HEK293 (cell line): Measurements from ENCODE around the gene CORO7.

Experiments
- BCL11A ChIP-seq: fragments of 450-650 bp; formaldehyde crosslinking; IDR thresholded peaks from 2 replicates; pipeline ENCODE4 v1.5.1; 2016; ENCODE audit warnings: low read depth, missing biosample characterization, missing genetic modification characterization
- KLF7 ChIP-seq: fragments of 450-650 bp; formaldehyde crosslinking; IDR thresholded peaks from 2 replicates; pipeline ENCODE4 v1.5.1; 2016; ENCODE audit warnings: missing biosample characterization, missing genetic modification characterization, borderline replicate concordance
- MZF1 ChIP-seq: fragments of 450-650 bp; formaldehyde crosslinking; IDR thresholded peaks from 2 replicates; pipeline ENCODE4 v1.5.1; 2017; ENCODE audit warnings: missing biosample characterization, missing genetic modification characterization, borderline replicate concordance
- PATZ1 ChIP-seq: fragments of 450-650 bp; formaldehyde crosslinking; IDR thresholded peaks from 2 replicates; pipeline ENCODE4 v1.5.1; 2016; ENCODE audit warnings: missing biosample characterization, missing genetic modification characterization
- PRDM1 ChIP-seq: fragments of 450-650 bp; formaldehyde crosslinking; IDR thresholded peaks from 2 replicates; pipeline ENCODE4; 2016; ENCODE audit warnings: missing biosample characterization, missing genetic modification characterization
- REST ChIP-seq: fragments of 450-650 bp; formaldehyde crosslinking; IDR thresholded peaks from 2 replicates; pipeline ENCODE4 v1.5.1; 2016; ENCODE audit warnings: missing biosample characterization, missing genetic modification characterization
- ZBTB10 ChIP-seq: fragments of 450-650 bp; formaldehyde crosslinking; IDR thresholded peaks from 2 replicates; pipeline ENCODE4 v1.5.1; 2016; ENCODE audit warnings: missing biosample characterization, missing genetic modification characterization
- ZBTB11 ChIP-seq: fragments of 450-650 bp; formaldehyde crosslinking; conservative IDR thresholded peaks from 2 replicates; pipeline ENCODE4 v1.5.1; 2016; ENCODE audit warnings: low read depth, missing biosample characterization, missing genetic modification characterization
- ZBTB48 ChIP-seq: fragments of 450-650 bp; formaldehyde crosslinking; IDR thresholded peaks from 2 replicates; pipeline ENCODE4 v1.5.1; 2016; ENCODE audit warnings: missing biosample characterization, missing genetic modification characterization
- ZFHX2 ChIP-seq: fragments of 450-650 bp; formaldehyde crosslinking; conservative IDR thresholded peaks from 2 replicates; pipeline ENCODE4 v1.5.1; 2016; ENCODE audit warnings: missing biosample characterization, missing genetic modification characterization
- ZFP41 ChIP-seq: fragments of 450-650 bp; formaldehyde crosslinking; IDR thresholded peaks from 2 replicates; pipeline ENCODE4 v1.5.1; 2016; ENCODE audit warnings: missing biosample characterization, missing genetic modification characterization, borderline replicate concordance
- ZNF114 ChIP-seq: fragments of 450-650 bp; formaldehyde crosslinking; IDR thresholded peaks from 2 replicates; pipeline ENCODE4 v1.5.0; 2017; ENCODE audit warnings: missing biosample characterization, missing genetic modification characterization
- ZNF274 ChIP-seq, 2 experiments: fragments of 200-500 bp in 1 of 2; fragments of 450-650 bp in 1 of 2; sonication (Bioruptor generic) in 1 of 2; formaldehyde crosslinking in 1 of 2; IDR thresholded peaks; 2 replicates each; pipeline versions ENCODE4 v1.5.1 to v1.6.1; 2014 to 2016; ENCODE audit warnings: borderline replicate concordance in 1 of 2, inconsistent platforms in 1 of 2, low read length in 1 of 2, missing biosample characterization in 1 of 2, missing genetic modification characterization in 1 of 2
- ZNF292 ChIP-seq: fragments of 450-650 bp; formaldehyde crosslinking; IDR thresholded peaks from 2 replicates; pipeline ENCODE4 v1.5.1; 2016; ENCODE audit warnings: low read depth, missing biosample characterization, missing genetic modification characterization, borderline replicate concordance
- ZNF433 ChIP-seq: fragments of 450-650 bp; formaldehyde crosslinking; IDR thresholded peaks from 2 replicates; pipeline ENCODE4 v1.5.1; 2016; ENCODE audit warnings: missing biosample characterization, missing genetic modification characterization, low read depth
- ZNF530 ChIP-seq: fragments of 450-650 bp; formaldehyde crosslinking; IDR thresholded peaks from 2 replicates; pipeline ENCODE4 v1.5.1; 2016; ENCODE audit warnings: low read depth, missing biosample characterization, missing genetic modification characterization
- ZNF560 ChIP-seq: fragments of 450-650 bp; formaldehyde crosslinking; IDR thresholded peaks from 2 replicates; pipeline ENCODE4 v1.5.1; 2017; ENCODE audit warnings: missing biosample characterization, missing genetic modification characterization, borderline replicate concordance
- ZNF621 ChIP-seq: fragments of 450-650 bp; formaldehyde crosslinking; IDR thresholded peaks from 2 replicates; pipeline ENCODE4 v1.5.1; 2017; ENCODE audit warnings: missing biosample characterization, missing genetic modification characterization
- ZNF654 ChIP-seq: fragments of 450-650 bp; formaldehyde crosslinking; IDR thresholded peaks from 2 replicates; pipeline ENCODE4 v1.5.1; 2016; ENCODE audit warnings: low read depth, missing biosample characterization, missing genetic modification characterization
- ZNF701 ChIP-seq: fragments of 450-650 bp; formaldehyde crosslinking; IDR thresholded peaks from 2 replicates; pipeline ENCODE4 v1.5.1; 2016; ENCODE audit warnings: missing biosample characterization, missing genetic modification characterization
- ZNF830 ChIP-seq: fragments of 450-650 bp; IDR thresholded peaks from 2 replicates; pipeline ENCODE4 v1.5.0; 2018; ENCODE audit warnings: missing biosample characterization, missing genetic modification characterization, low read depth, mild to moderate bottlenecking, moderate library complexity
- TF ChIP-seq, protein P1 (sequence below): fragments of 450-650 bp; formaldehyde crosslinking; IDR thresholded peaks from 2 replicates; pipeline ENCODE4 v1.5.1; 2016; ENCODE audit warnings: missing biosample characterization, missing genetic modification characterization

CORO7 gene

GRCh38 chr16:4313563-4314531 is 102.5 kb downstream of the CORO7 start (continued):
- TF ChIP-seq PRDM1 (tag by site-specific recombination) (no peak), REST (tag by site-specific recombination) (no peak), ZNF621 (tag by site-specific recombination) (no peak), ZBTB11 (tag by site-specific recombination) (0 out of 2 replicates have a peak, but pooled peaks have one; percentile 18), ZNF654 (no peak), PATZ1 (tag by site-specific recombination) (peak; percentile 67), ZNF530 (tag by site-specific recombination) (no peak), KLF7 (tag by site-specific recombination) (no peak), ZNF433 (tag by site-specific recombination) (no peak), BCL11A (tag by site-specific recombination) (peak; percentile 70; the same call in 1 of the 2 replicates), ZNF114 (tag by site-specific recombination) (no peak), ZBTB10 (tag by site-specific recombination) (no peak; the same call in 1 of the 2 replicates), ZBTB48 (tag by site-specific recombination) (no peak), ZFHX2 (peak; percentile 22; the same call in 1 of the 2 replicates), ZNF701 (tag by site-specific recombination) (no peak), ZNF560 (tag by site-specific recombination) (no peak), ZFP41 (0 out of 2 replicates have a peak, but pooled peaks have one; percentile 56), ZNF274 (IDR thresholded peaks at IDR 0.05; ENCODE audit: low read length) (no peak), ZNF274 (tag by site-specific recombination; IDR thresholded peaks at IDR 0.05; ENCODE audit: borderline replicate concordance) (no peak), ZNF830 (no peak), MZF1 (tag by site-specific recombination) (no peak), ZNF292 (tag by site-specific recombination) (no peak)
- TF ChIP-seq, protein P1, sequence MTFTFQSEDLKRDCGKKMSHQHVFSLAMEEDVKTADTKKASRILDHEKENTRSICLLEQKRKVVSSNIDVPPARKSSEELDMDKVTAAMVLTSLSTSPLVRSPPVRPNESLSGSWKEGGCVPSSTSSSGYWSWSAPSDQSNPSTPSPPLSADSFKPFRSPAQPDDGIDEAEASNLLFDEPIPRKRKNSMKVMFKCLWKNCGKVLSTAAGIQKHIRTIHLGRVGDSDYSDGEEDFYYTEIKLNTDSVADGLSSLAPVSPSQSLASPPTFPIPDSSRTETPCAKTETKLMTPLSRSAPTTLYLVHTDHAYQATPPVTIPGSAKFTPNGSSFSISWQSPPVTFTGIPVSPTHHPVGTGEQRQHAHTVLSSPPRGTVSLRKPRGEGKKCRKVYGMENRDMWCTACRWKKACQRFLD (tag by site-specific recombination): no peak
